Transverse colon (tissue), 3 donors: ENCODE measurements around the gene PTCH1.

Experiments
- CTCF ChIP-seq, 5 experiments: fragments of 200-600 bp in 3 of 5; fragments of 450-650 bp in 2 of 5; sonication (generic) in 3 of 5; IDR thresholded peaks; 1 replicate in 2 of 5; 2 replicates in 3 of 5; pipeline ENCODE4 v1.5.1; 2016 to 2017; ENCODE audit warnings: antibody characterized with exemption in 5 of 5, inconsistent platforms in 3 of 5, mild to moderate bottlenecking in 2 of 5, moderate library complexity in 1 of 5
- POLR2A ChIP-seq: fragments of 450-650 bp; IDR thresholded peaks from one replicate; pipeline ENCODE4 v1.6.1; 2016; ENCODE audit warnings: antibody characterized with exemption, mild to moderate bottlenecking, moderate library complexity

GRCh38 chr9:95482621-95483020 lies 34.1 kb downstream of the PTCH1 start:
- TF ChIP-seq CTCF (IDR thresholded peaks at IDR 0.05) (no peak), POLR2A (no peak)
